GM21360 (cell line): ENCODE results near the gene BRAF.
A peak's percentile ranks its signal among the peaks of the same experiment; 100 is the strongest.
"Not testable (repeated sequence)": the region's sequence is repeated elsewhere in the genome, so short reads cannot be mapped to it uniquely, and the experiment has no call there.

Experiments used
- ATAC-seq: cut with Tn5 transposase; IDR thresholded peaks from one replicate; pipeline ENCODE4 v1.9.1; 2021; ENCODE audit warnings: mild to moderate bottlenecking, moderate library complexity; ENCODE audit not compliant: unreplicated experiment

BRAF gene

GRCh38 chr7:140722254-140722653, 202.5 kb downstream of the BRAF start:
- ATAC-seq: no peak

GRCh38 chr7:140719721-140720120, 205.0 kb downstream of the BRAF start:
- no peak for ATAC-seq

- no peak for ATAC-seq
Observed at GRCh38 chr7:140714331-140715040, 210.2 kb downstream of the BRAF start.

- not testable (repeated sequence) for ATAC-seq
Observed at GRCh38 chr7:140712392-140712791, 212.3 kb downstream of the BRAF start.

GRCh38 chr7:140708764-140709163, 216.0 kb downstream of the BRAF start:
- ATAC-seq: not testable (repeated sequence)

GRCh38 chr7:140707132-140707531, 217.6 kb downstream of the BRAF start:
- no peak for ATAC-seq

GRCh38 chr7:140704205-140704604, 220.5 kb downstream of the BRAF start:
- no peak for ATAC-seq

- no peak for ATAC-seq
Observed at GRCh38 chr7:140702774-140703173, 222.0 kb downstream of the BRAF start.

GRCh38 chr7:140698477-140698876, 226.3 kb downstream of the BRAF start:
- ATAC-seq: no peak

GRCh38 chr7:140697447-140698143, 227.1 kb downstream of the BRAF start:
- ATAC-seq: no peak

- peak; percentile 80 for ATAC-seq
Observed at GRCh38 chr7:140696680-140697446, 227.9 kb downstream of the BRAF start, which contains the start of gene NDUFB2. Gene NDUFB2 (plus strand): TSS chr7:140696708. CDS start chr7:140696745, 37 bp downstream.

- ATAC-seq: peak; percentile 89
Observed at GRCh38 chr7:140696024-140696679, 228.6 kb downstream of the BRAF start.

- ATAC-seq: no peak
Observed at GRCh38 chr7:140695381-140695780, 229.3 kb downstream of the BRAF start.

GRCh38 chr7:140694592-140694991, 230.1 kb downstream of the BRAF start:
- no peak for ATAC-seq

GRCh38 chr7:140693849-140694248, 230.9 kb downstream of the BRAF start:
- not testable (repeated sequence) for ATAC-seq

- no peak for ATAC-seq
Observed at GRCh38 chr7:140691376-140692045, 233.2 kb downstream of the BRAF start.

- ATAC-seq: no peak
Observed at GRCh38 chr7:140689199-140690152, 235.3 kb downstream of the BRAF start.

GRCh38 chr7:140688341-140688740, 236.4 kb downstream of the BRAF start:
- ATAC-seq: no peak

- ATAC-seq: no peak
Observed at GRCh38 chr7:140686921-140687320, 237.8 kb downstream of the BRAF start.
